ENCODE data around the gene PRDM2.

GRCh38 chr1:13651279-13651678 is 48.7 kb upstream of the PRDM2 start:
- TF ChIP-seq POLR2A (IDR thresholded peaks at IDR 0.05) (no peak), CTCF (IDR thresholded peaks at IDR 0.05) (no peak), POLR2AphosphoS5 (IDR thresholded peaks at IDR 0.05) (no peak)

All from sigmoid colon (tissue), 4 donors.